Measurements from ENCODE around the gene ERV3-1.

Gene ERV3-1

DNA sequence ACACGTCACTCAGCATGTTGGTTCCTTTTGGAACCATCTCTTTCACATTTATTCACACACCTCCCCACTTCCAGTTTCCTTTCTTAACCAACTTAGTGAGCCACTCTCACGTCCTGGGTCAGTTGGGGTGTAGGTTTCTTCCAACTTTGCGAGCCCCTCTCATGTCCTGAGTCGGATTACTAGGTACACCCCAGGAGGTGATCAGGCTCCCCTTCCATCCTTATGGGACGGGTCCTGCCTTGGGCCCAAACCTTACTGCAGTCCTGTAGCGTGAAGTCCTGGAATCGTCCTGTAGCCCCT, 7.7 kb downstream of the ERV3-1 start:
- TF ChIP-seq, protein P1, sequence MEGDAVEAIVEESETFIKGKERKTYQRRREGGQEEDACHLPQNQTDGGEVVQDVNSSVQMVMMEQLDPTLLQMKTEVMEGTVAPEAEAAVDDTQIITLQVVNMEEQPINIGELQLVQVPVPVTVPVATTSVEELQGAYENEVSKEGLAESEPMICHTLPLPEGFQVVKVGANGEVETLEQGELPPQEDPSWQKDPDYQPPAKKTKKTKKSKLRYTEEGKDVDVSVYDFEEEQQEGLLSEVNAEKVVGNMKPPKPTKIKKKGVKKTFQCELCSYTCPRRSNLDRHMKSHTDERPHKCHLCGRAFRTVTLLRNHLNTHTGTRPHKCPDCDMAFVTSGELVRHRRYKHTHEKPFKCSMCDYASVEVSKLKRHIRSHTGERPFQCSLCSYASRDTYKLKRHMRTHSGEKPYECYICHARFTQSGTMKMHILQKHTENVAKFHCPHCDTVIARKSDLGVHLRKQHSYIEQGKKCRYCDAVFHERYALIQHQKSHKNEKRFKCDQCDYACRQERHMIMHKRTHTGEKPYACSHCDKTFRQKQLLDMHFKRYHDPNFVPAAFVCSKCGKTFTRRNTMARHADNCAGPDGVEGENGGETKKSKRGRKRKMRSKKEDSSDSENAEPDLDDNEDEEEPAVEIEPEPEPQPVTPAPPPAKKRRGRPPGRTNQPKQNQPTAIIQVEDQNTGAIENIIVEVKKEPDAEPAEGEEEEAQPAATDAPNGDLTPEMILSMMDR (IDR thresholded peaks at IDR 0.05; ENCODE audit: low read depth, low read length, missing control alignments) = no peak
- no peak for DNase-seq (ENCODE audit: low read depth)
- in situ Hi-C loops (cut with HindIII; ENCODE audit: low sequenced_read_pairs) = no loop called here
- no peak overlapping the region for H3K4me3 ChIP-seq (ENCODE audit: low read depth, low read length)

DNA sequence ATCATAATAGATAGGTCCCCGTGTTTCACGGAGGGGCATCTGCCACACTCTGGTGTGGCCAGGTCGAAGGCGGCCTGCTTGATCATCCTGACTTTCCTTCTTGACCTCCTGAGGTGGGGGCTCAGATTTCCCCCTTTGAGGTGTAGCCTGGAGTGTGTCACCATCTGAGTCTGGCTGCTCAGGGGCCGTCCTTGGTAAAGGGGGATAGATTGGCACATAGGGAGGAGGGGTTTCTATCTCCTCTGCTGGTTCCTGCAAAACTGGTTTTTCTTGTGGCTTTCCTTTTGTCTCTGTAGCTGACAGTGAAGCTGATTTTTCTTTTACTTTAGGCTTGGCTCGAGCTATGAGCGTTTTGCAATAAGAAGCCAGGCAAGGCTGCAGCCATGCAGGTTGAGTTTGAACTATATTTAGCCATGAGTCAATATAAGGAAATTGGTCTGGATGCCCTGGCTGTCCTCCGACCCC, 8.5 kb downstream of the ERV3-1 start:
- DNase-seq (ENCODE audit: low read depth) = no peak
- in situ Hi-C loops (cut with HindIII; ENCODE audit: low sequenced_read_pairs) = no loop called here
- TF ChIP-seq, protein P1 (IDR thresholded peaks at IDR 0.05; ENCODE audit: low read depth, low read length, missing control alignments) = no peak
- H3K4me3 ChIP-seq (ENCODE audit: low read depth, low read length) = no peak overlapping the region

DNA sequence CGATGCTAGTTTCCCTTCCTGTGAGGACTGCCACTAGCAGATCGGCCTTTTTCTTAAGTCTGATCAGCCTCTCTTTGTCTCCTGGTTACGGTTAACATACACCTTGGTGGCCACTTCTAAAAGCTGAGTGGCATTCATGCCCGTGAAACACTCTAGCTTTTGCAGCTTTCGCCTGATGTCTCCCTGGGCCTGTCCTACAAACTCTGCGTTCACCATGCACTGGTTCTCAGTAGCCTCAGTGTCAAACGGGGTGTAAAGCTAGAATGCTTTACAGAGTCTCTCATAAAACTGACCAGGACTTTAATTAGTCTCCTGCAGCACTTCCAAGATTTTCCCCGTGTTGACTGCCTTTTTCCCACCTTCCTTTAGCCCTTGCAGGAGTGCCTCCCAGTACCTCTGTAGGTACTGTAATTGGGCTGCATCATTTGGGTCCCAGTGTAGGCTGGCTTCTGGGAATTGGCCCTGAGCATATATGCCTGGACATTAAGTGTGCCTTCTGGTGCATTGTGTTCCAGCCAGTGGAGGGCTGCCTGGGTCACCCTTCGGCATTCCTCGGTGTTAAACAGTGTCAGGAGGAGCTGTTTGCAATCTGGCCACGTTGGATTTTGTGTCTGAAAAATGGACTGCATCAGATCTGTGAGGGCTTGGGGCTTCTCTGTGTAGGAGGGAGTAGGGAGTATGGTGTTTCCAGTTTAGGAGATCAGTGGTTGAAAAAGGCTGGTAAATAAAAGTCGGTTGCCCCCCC, 9.2 kb downstream of the ERV3-1 start:
- in situ Hi-C loops (cut with HindIII; ENCODE audit: low sequenced_read_pairs) = no loop called here
- TF ChIP-seq, protein P1 (IDR thresholded peaks at IDR 0.05; ENCODE audit: low read depth, low read length, missing control alignments) = no peak
- no peak for DNase-seq (ENCODE audit: low read depth)
- H3K4me3 ChIP-seq (ENCODE audit: low read depth, low read length) = no peak overlapping the region

DNA sequence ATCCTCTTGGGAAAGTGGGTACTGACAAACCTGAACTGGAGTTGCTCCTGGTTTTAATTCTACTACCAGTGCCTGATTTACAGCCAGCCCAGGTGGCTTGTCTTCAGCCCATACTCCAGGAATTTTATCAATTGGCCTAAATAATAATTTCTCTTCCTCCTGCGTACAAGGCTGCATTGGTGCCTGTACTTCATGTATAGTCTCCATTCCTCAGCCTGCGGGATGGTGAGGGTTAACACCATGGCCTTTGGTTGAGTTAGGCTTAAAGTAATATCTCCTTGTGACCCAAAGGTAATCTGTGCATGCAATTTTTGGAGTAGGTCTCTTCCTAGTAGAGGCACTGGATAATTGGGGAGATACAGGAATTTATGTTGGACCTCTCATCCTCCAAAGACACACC, 10.2 kb downstream of the ERV3-1 start:
- H3K4me3 ChIP-seq (ENCODE audit: low read depth, low read length) = no peak overlapping the region

DNA sequence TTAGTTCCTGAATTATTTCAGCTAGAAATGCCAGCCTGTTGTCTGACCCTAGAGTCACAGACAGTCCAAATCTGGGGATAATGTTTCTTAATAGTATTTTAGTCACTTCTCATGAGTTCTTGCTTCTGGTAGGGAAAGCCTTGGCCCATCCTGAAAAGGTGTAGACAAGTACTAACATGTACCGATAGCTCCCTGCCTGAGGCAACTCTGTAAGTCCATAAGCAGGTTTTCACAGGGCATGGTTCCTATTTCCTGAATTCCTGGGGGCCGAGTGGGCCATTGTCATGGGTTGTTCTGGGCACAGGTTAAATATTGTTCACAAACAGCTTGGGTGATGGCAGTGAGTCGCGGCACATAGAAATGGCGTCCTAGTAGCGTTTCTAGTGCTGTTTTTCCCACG, 12.6 kb downstream of the ERV3-1 start:
- in situ Hi-C loops (cut with HindIII; ENCODE audit: low sequenced_read_pairs) = no loop called here
- TF ChIP-seq, protein P1 (IDR thresholded peaks at IDR 0.05; ENCODE audit: low read depth, low read length, missing control alignments) = no peak
- no peak for DNase-seq (ENCODE audit: low read depth)
- H3K4me3 ChIP-seq (ENCODE audit: low read depth, low read length) = no peak overlapping the region

More for the DNA sequence above, 10.2 kb downstream of the ERV3-1 start:
- no peak for DNase-seq (ENCODE audit: low read depth)
- in situ Hi-C loops (cut with HindIII; ENCODE audit: low sequenced_read_pairs) = no loop called here
- TF ChIP-seq, protein P1 (IDR thresholded peaks at IDR 0.05; ENCODE audit: low read depth, low read length, missing control alignments) = no peak

DNA sequence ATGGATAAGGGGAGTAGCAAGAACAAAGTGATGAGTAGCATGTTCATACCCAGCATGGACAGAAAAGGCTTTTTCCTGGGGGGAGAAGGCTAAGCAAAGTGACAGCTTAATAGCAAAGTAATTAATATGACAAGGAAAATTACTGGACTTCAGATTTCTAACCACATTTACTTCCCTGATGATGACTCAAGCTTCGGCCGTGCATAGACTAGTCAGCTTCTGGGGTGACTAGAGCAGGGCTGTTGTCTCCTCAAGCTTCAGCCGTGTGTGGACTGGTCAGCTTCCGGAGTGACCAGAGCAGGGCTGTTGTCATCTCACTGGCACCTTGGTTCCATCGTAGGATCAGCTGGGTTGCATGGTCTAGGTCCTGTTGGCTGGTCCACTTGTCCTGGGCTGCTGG, 13.5 kb downstream of the ERV3-1 start:
- TF ChIP-seq, protein P1 (IDR thresholded peaks at IDR 0.05; ENCODE audit: low read depth, low read length, missing control alignments) = no peak
- in situ Hi-C loops (cut with HindIII; ENCODE audit: low sequenced_read_pairs) = no loop called here
- H3K4me3 ChIP-seq (ENCODE audit: low read depth, low read length) = no peak overlapping the region
- DNase-seq (ENCODE audit: low read depth) = no peak

All from astrocyte of the cerebellum (primary cell).